Measurements from ENCODE around the gene THEMIS2.

DNA sequence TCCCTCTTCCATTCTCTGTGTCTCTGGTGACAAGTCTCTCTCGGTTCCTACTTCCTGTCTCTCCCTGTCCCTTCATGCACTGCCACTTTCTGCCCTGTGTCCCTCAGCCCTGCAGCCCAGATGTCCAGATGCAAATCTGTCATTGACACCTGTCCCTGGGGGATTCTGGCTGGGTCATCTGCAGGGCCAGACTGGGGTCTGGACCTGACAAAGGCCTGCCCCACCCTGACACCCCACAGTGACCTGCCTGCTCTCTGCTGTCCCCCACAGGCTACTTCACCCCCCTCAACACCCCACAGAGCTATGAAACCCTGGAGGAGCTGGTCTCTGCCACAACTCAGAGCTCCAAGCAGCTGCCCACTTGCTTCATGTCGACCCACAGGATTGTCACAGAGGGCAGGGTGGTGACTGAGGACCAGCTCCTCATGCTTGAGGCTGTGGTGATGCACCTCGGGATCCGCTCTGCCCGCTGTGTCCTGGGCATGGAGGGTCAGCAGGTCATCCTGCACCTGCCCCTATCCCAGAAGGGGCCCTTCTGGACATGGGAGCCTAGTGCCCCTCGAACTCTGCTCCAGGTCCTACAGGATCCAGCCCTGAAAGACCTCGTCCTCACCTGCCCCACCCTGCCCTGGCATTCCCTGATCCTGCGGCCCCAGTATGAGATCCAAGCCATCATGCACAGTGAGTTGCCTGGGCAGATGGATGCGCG lies 7.2 kb downstream of the THEMIS2 start:
- TF ChIP-seq POLR2AphosphoS5 (IDR thresholded peaks at IDR 0.05) (no peak), POLR2A (IDR thresholded peaks at IDR 0.05) (no peak)
- TF ChIP-seq, protein P1, sequence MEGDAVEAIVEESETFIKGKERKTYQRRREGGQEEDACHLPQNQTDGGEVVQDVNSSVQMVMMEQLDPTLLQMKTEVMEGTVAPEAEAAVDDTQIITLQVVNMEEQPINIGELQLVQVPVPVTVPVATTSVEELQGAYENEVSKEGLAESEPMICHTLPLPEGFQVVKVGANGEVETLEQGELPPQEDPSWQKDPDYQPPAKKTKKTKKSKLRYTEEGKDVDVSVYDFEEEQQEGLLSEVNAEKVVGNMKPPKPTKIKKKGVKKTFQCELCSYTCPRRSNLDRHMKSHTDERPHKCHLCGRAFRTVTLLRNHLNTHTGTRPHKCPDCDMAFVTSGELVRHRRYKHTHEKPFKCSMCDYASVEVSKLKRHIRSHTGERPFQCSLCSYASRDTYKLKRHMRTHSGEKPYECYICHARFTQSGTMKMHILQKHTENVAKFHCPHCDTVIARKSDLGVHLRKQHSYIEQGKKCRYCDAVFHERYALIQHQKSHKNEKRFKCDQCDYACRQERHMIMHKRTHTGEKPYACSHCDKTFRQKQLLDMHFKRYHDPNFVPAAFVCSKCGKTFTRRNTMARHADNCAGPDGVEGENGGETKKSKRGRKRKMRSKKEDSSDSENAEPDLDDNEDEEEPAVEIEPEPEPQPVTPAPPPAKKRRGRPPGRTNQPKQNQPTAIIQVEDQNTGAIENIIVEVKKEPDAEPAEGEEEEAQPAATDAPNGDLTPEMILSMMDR (IDR thresholded peaks at IDR 0.05) = no peak

Data from suprapubic skin (tissue), 4 donors.